ENCODE data around the gene HARS1.
"Not testable (repeated sequence)": the region's sequence is repeated elsewhere in the genome, so short reads cannot be mapped to it uniquely, and the experiment has no call there.

The HARS1 gene

DNA sequence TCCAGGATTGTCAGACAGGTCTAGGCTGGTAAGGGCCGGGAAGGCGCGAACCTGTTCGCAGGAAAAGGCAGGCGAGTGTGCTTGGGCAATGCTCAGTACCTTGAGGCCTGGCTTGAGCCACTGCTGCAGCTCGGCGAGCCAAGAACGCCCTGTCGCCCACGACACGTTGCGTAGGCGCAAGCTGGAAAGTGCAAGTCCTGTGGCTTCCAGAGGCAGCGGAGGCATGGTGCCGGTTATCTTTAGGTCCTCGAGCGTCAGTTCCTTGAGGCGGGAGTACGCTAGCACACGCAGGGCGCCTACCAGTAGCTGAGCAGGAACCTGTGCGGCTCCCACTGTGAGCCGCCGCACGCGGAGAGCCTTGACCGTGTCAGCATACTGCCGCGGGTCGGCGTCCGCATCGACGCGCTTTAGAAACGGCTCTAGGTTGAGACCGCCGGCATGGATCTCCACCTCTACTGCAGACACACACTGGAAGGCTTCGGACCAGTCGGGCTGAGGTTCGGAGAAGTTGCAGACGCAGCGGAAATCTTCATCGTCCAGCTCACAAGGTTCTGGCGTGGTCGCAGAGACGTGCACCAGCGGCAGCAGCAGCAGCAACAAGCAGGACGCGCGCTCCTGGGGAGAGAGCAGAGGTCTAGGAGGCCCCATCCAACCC is 58.7 kb downstream of the HARS1 start:
- no peak for DNase-seq

DNA sequence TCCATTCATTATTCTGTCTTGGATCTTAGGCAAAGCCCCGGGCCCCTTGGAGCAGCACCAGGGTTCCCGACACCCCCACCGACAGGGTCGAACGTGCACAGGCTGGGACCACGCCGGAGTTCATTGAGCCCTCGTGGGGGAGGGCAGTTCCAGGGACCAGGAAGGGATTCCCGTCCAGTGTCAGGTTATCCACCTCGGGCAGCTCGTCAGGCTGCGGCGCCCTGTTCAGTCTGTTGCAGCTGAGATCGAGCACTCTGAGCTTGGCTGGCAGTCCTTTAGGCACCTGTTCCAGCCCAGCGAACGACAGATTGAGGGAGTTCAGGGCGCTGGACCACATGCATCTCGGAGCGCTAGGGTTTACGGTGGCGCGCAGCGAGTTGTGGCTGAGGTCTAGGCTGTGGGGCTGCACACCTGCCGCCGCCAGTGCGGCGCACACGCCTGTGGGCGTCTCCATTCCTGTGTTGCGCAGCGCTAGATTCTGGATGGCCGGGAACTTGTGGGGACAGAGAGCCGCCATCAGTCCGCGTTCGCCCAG is 59.3 kb downstream of the HARS1 start:
- no peak for DNase-seq

DNA sequence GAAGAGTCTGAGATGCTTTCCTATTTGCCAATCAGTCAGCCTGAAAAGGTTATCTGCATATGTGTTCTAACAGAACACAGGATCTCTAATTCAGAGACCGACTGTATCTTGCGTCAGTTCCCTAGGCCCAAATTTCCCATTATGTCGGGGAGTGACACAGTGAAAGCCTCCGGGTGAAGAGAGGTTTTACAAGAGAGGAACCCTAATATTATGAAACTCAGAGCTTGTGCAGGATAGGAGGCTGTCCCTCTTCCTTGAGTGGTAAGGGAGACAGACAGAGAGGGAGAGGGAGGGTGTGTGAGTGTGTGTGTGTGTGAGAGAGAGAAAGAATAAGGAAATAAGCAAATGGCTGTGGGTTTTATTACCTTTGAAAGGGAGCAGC is 60.1 kb downstream of the HARS1 start:
- DNase-seq: no peak

- DNase-seq: no peak
Measured at GRCh38 chr5:140630292-140631035, 60.7 kb downstream of the HARS1 start.

- no peak for DNase-seq
Measured at GRCh38 chr5:140628711-140629110, 62.5 kb downstream of the HARS1 start.

DNA sequence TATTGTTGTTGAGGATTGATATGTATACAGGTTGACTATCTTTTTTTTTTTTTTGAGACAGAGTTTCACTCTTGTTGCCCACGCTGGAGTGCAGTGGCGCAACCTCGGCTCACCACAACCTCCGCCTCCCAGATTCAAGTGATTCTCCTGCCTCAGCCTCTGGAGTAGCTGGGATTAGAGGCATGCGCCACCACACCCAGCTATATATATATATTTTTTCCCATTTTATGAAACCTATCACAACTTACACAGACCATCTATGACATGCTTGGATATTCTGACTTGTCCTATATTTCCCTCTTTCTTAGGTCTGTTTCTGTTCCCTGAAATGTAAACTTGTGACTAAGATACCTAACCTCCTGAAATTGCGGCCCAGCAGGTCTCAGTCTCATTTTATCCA is 63.2 kb downstream of the HARS1 start:
- no peak for DNase-seq

DNA sequence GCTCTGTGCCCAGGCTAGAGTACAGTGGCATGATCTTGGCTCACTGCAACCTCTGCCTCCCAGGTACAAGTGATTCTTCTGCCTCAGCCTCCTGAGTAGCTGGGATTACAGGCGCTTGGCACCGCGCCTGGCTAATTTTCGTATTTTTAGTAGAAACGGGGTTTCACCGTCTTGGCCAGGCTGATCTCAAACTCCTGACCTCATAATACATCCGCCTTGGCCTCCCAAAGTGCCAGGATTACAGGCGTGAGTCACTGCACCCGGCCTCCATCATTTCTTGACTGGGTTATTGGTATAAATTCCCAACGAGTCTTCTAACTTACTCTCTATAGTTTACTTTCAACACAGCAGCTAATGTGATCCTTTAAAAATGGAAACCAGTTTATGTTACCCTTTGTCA is 66.3 kb downstream of the HARS1 start:
- DNase-seq: not testable (repeated sequence)
